B cell (primary cell): ENCODE data around the gene OR52H1. TPM values are rescaled to one million over a fixed set of nuclear protein-coding genes. Genes with fewer than 3 reads are reported as not detected.

Experiments used
- ATAC-seq: fragments of 200-7000 bp; cut with Tn5 transposase; one replicate; pipeline ENCODE4 v1.10.0; 2021; ENCODE audit warnings: low read depth, mild to moderate bottlenecking, moderate number of reproducible peaks, moderate library complexity
- CTCF ChIA-PET: fragments of 350-600 bp; sonication (Branson Sonifier 250); formaldehyde crosslinking; loops from one replicate; lab custom pipeline; 2021; ENCODE audit warnings: antibody characterized with exemption, inconsistent platforms; lab: Charles Lee
- POLR2A ChIA-PET: fragments of 350-600 bp; sonication (Branson Sonifier 250); formaldehyde crosslinking; loops from one replicate; lab custom pipeline; 2021; ENCODE audit warnings: antibody characterized with exemption; lab: Charles Lee
- DNase-seq: peaks from one replicate; pipeline ENCODE4 v3.0.0; 2013
- H2AFZ ChIP-seq: 2 replicates; pipeline ENCODE4 v1.6.1; 2012; ENCODE audit warnings: mild to moderate bottlenecking, low read depth, low read length; ENCODE audit not compliant: insufficient read depth, poor library complexity, severe bottlenecking
- H3K27ac ChIP-seq, 2 donors: 1 replicate in 1 of 2; 2 replicates in 1 of 2; pipeline ENCODE4 v1.5.1; 2012 to 2013; ENCODE audit warnings: low read length in 2 of 2, mild to moderate bottlenecking in 2 of 2, moderate library complexity in 1 of 2
- H3K27me3 ChIP-seq, 4 experiments: fragments of 200-600 bp in 1 of 4; sonication (generic) in 1 of 4; replicated peaks in 1 of 4; 1 replicate in 2 of 4; 2 replicates in 2 of 4; pipeline versions ENCODE4 v1.6.1 to v1.7.0; 2013 to 2016; ENCODE audit warnings: low read length in 3 of 4, mild to moderate bottlenecking in 2 of 4, mixed read lengths in 1 of 4, moderate library complexity in 1 of 4; ENCODE audit not compliant: insufficient read depth in 4 of 4, control insufficient read depth in 3 of 4; ENCODE audit errors: control extremely low read depth in 1 of 4
- H3K36me3 ChIP-seq, 2 experiments: replicated peaks in 1 of 2; 1 replicate in 1 of 2; 2 replicates in 1 of 2; pipeline versions ENCODE4 v1.6.1 to v1.7.1; 2013; ENCODE audit warnings: low read length in 1 of 2; ENCODE audit not compliant: insufficient read depth in 2 of 2, control insufficient read depth in 1 of 2; ENCODE audit errors: control extremely low read depth in 1 of 2, extremely low read depth in 1 of 2
- H3K4me1 ChIP-seq, 2 donors: fragments of 200-600 bp in 1 of 2; sonication (generic) in 1 of 2; 1 replicate in 1 of 2; 2 replicates in 1 of 2; pipeline versions ENCODE4 v1.5.1 to v1.6.1; 2013 to 2017; ENCODE audit warnings: low read length in 2 of 2; ENCODE audit not compliant: control insufficient read depth in 2 of 2, insufficient read depth in 2 of 2
- H3K4me2 ChIP-seq: replicated peaks from 2 replicates; pipeline ENCODE3; 2012; ENCODE audit warnings: mild to moderate bottlenecking, low read depth, low read length; ENCODE audit not compliant: poor library complexity, severe bottlenecking
- H3K4me3 ChIP-seq, 5 experiments: fragments of 200-600 bp in 1 of 5; sonication (generic) in 1 of 5; 1 replicate in 3 of 5; 2 replicates in 2 of 5; pipeline versions ENCODE4 v1.5.1 to v1.7.0; 2011 to 2016; ENCODE audit warnings: low read length in 4 of 5, mild to moderate bottlenecking in 4 of 5, low read depth in 2 of 5, control low read depth in 1 of 5, moderate library complexity in 1 of 5; ENCODE audit not compliant: insufficient read depth in 1 of 5; ENCODE audit errors: control extremely low read depth in 1 of 5, extremely low read depth in 1 of 5
- H3K79me2 ChIP-seq: fragments of 200-600 bp; sonication (generic); one replicate; pipeline ENCODE4 v1.6.0; 2016; ENCODE audit warnings: low read length; ENCODE audit not compliant: control insufficient read depth, insufficient read depth
- H3K9ac ChIP-seq: fragments of 200-600 bp; sonication (generic); 2 replicates; pipeline ENCODE4 v1.6.1; 2017; ENCODE audit warnings: mild to moderate bottlenecking, low read length, moderate library complexity
- H3K9me3 ChIP-seq, 3 donors: one replicate each; pipeline versions ENCODE4 v1.6.1 to v1.7.1; 2013; ENCODE audit warnings: low read length in 2 of 3; ENCODE audit not compliant: control insufficient read depth in 2 of 3, insufficient read depth in 1 of 3; ENCODE audit errors: control extremely low read depth in 1 of 3
- H4K20me1 ChIP-seq: 2 replicates; pipeline ENCODE4 v1.6.0; 2012; ENCODE audit warnings: mild to moderate bottlenecking, low read length; ENCODE audit not compliant: insufficient read depth, control insufficient read depth, poor library complexity, severe bottlenecking
- H3K27ac Mint-ChIP-seq: one replicate; pipeline ENCODE4 v1.8.0; 2021; ENCODE audit warnings: mixed read lengths
- H3K27me3 Mint-ChIP-seq: one replicate; pipeline ENCODE4 v1.8.0; 2021; ENCODE audit warnings: mixed read lengths
- H3K4me1 Mint-ChIP-seq: one replicate; pipeline ENCODE4 v1.8.0; 2021; ENCODE audit warnings: mixed read lengths
- H3K4me3 Mint-ChIP-seq: one replicate; pipeline ENCODE4 v1.8.0; 2021; ENCODE audit warnings: mixed read lengths
- H3K9me3 Mint-ChIP-seq: one replicate; pipeline ENCODE4 v1.8.0; 2022; ENCODE audit warnings: mixed read lengths; ENCODE audit not compliant: insufficient read depth
- EZH2 ChIP-seq: IDR thresholded peaks from 2 replicates; pipeline ENCODE4 v1.6.1; 2012; ENCODE audit warnings: borderline replicate concordance, low read depth, mild to moderate bottlenecking, moderate library complexity, low read length; ENCODE audit not compliant: insufficient read depth, poor library complexity, severe bottlenecking
- whole genome bisulfite sequencing: methylation state at CpG from one replicate; pipeline ENCODE4 v1.1.5; 2013; ENCODE audit warnings: missing lambda C conversion rate; ENCODE audit not compliant: insufficient coverage; 5-methylcytosine and 5-hydroxymethylcytosine counted together
- intact Hi-C: fragments of 100-400 bp; cut with micrococcal nuclease; formaldehyde crosslinking; loops from one replicate; pipeline ENCODE4 v1.10.0; 2022
- polyA plus RNA-seq: library from polyadenylated mRNA; depleted of rRNA; stranded (reverse); fragments of >200 nt; gene quantifications from 2 replicates; pipeline ENCODE4 v1.2.3, GENCODE V29; 2012
- total RNA-seq, 2 donors: library from RNA; stranded (reverse); fragments of 120-200 nt in 1 of 2; gene quantifications; 1 replicate in 1 of 2; 2 replicates in 1 of 2; pipeline versions ENCODE4 v1.2.3 to v1.2.4, GENCODE V29; 2013 to 2022
- TF ChIP-seq, protein P1 (sequence below): fragments of 200-600 bp; IDR thresholded peaks from one replicate; pipeline ENCODE4 v1.8.0; 2022; ENCODE audit warnings: antibody characterized with exemption, mild to moderate bottlenecking

The OR52H1 gene
- total and polyA plus RNA-seq, 2 donors (not counting 1 experiment from before 2014, with no cell fraction given), result 0.15 to 0.37 TPM

DNA sequence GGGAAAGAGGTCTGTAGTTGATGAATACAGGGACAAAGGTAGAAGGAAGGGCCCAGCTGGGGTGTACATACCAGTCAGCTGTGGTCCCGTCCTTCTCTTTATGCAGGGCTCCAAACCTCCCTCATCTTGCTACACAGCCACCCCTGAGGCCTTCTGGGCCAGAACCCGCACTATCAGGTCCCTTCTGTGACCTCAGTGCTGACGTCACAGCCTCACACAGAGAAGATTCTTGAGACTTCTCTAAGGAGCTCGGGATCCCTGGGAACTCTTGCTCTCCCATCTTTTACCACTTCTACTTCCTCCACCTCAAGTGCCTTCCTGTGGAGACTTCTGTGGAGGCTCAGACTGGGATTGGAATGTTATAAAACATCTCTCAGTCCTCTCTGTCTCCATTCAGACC is 38.5 kb downstream of the OR52H1 start, which contains the start of gene UBQLN3:
Gene UBQLN3, minus strand, starts transcription at position 155 of the 400 bp plus-strand sequence. CDS start 399 bp downstream, outside the sequence.
- Mint-ChIP-seq H3K4me3 (no peak within 1 kb of the TSS), H3K9me3 (no peaks in the 10 kb centered on the region), H3K4me1 (no peaks in the 10 kb centered on the region), H3K27ac (no peak within 1 kb of the TSS), H3K27me3 (peaks cover 11% of the 10 kb centered on the region)
- H3K4me1 ChIP-seq, result no peaks in the 10 kb centered on the region
- H3K79me2 ChIP-seq, result no peaks in the 10 kb centered on the region
- H2AFZ ChIP-seq, result no peak within 1 kb of the TSS
- H3K4me2 ChIP-seq, result no peak within 1 kb of the TSS
- H3K9ac ChIP-seq, result no peak within 1 kb of the TSS
- no peak for TF ChIP-seq EZH2
- TF ChIP-seq, protein P1, sequence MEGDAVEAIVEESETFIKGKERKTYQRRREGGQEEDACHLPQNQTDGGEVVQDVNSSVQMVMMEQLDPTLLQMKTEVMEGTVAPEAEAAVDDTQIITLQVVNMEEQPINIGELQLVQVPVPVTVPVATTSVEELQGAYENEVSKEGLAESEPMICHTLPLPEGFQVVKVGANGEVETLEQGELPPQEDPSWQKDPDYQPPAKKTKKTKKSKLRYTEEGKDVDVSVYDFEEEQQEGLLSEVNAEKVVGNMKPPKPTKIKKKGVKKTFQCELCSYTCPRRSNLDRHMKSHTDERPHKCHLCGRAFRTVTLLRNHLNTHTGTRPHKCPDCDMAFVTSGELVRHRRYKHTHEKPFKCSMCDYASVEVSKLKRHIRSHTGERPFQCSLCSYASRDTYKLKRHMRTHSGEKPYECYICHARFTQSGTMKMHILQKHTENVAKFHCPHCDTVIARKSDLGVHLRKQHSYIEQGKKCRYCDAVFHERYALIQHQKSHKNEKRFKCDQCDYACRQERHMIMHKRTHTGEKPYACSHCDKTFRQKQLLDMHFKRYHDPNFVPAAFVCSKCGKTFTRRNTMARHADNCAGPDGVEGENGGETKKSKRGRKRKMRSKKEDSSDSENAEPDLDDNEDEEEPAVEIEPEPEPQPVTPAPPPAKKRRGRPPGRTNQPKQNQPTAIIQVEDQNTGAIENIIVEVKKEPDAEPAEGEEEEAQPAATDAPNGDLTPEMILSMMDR, result no peak
- DNase-seq (no peak), ATAC-seq (no peak)
- no peak within 1 kb of the TSS for H3K27ac ChIP-seq
- no peaks in the 10 kb centered on the region for H3K9me3 ChIP-seq
- CTCF ChIA-PET, result no interaction called here
- 96% methylated on average over 3 of the region's 4 CpGs for WGBS
- no peaks in the 10 kb centered on the region for H4K20me1 ChIP-seq
- H3K4me3 ChIP-seq, result no peak within 1 kb of the TSS
- POLR2A ChIA-PET, result no interaction called here
- H3K27me3 ChIP-seq, result no peaks in the 10 kb centered on the region
- no peaks in the 10 kb centered on the region for H3K36me3 ChIP-seq
- intact Hi-C loops, result no loop called here

DNA sequence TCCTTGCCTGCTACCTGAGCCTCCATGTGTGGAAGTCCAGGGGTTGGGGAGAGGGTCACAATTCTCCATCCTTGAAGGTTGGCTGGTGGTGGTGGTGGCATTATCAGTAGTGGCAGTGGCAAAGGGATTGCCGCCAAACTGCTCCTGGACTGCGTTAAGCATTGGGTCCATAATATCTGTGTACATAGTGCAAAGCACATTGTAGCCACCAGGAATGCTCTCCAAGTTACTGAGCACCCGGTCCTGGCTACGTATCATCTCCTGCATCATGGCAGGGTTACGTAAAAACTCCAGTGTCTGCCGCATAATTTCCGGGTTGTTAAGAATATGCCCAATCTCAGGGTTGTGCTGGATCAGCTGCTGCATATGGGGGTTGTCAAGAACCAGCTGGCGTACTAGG is 39.7 kb downstream of the OR52H1 start:
- no peaks in the 10 kb centered on the region for H3K36me3 ChIP-seq
- no peaks in the 10 kb centered on the region for H3K27me3 ChIP-seq
- H3K4me3 ChIP-seq, result no peak overlapping the region
- Mint-ChIP-seq H3K27me3 (peaks cover 17% of the 10 kb centered on the region), H3K9me3 (no peaks in the 10 kb centered on the region), H3K4me3 (no peak overlapping the region), H3K27ac (no peak overlapping the region), H3K4me1 (no peaks in the 10 kb centered on the region)
- WGBS, result 99% methylated on average over 8 of the region's 8 CpGs
- H4K20me1 ChIP-seq, result no peaks in the 10 kb centered on the region
- no peak overlapping the region for H3K4me2 ChIP-seq
- DNase-seq (no peak), ATAC-seq (no peak)
- H3K79me2 ChIP-seq, result no peaks in the 10 kb centered on the region
- H3K9ac ChIP-seq, result no peak overlapping the region
- ChIA-PET CTCF (no interaction called here), POLR2A (no interaction called here)
- H3K9me3 ChIP-seq, result no peaks in the 10 kb centered on the region
- no peak overlapping the region for H3K27ac ChIP-seq
- intact Hi-C loops, result no loop called here
- H2AFZ ChIP-seq, result no peak overlapping the region
- TF ChIP-seq, protein P1, result no peak
- no peak for TF ChIP-seq EZH2
- H3K4me1 ChIP-seq, result no peaks in the 10 kb centered on the region
